Heart left ventricle (tissue), 13 donors: ENCODE data around the gene TRMT44.

ENCODE experiments used
- CTCF ChIP-seq, 12 donors: fragments of 200-600 bp; sonication (generic) in 4 of 12; IDR thresholded peaks; one replicate each; pipeline versions ENCODE4 v1.5.0 to v1.8.0; 2018 to 2022; ENCODE audit warnings: antibody characterized with exemption in 12 of 12, mild to moderate bottlenecking in 5 of 12
- POLR2A ChIP-seq, 2 donors: fragments of 450-650 bp; IDR thresholded peaks; one replicate each; pipeline ENCODE4 v1.6.1; 2017; ENCODE audit warnings: antibody characterized with exemption in 2 of 2, mild to moderate bottlenecking in 2 of 2, moderate library complexity in 2 of 2
- donor health status: ischemic (EF 13 %, LVEDD 7.1; RV severe dilation, severe dysfunction).
- donor health status: DM: no; HTN: yes; CAD: no.
- donor health status: DM: no; HTN: no; CAD: no.
- donor health status: ischemic (EF 25% LVEDD 6.9; RV normal size, moderate dysfunction).
- donor health status: ischemic (EF 25% LVEDD 5.7; RV mildly dilated, moderate dysfunction).
- donor health status: ischemic (EF 35%, LVEDD 5.7; RV mildly dilated, moderate dysfunction).
- donor health status: nonischemic (EF 11% LVEDD 7.7; RV severe dilation, severe dysfunction).
- donor health status: DM: yes; HTN: yes; CAD: no.
- donor health status: PGD.
- donor health status: ischemic (EF 29% LVEDD 5.4; RV normal size, mild dysfunction).
- donor health status: nonischemic (EF 23%, LVEDD 6.1; RV moderate dilation, normal function).

DNA sequence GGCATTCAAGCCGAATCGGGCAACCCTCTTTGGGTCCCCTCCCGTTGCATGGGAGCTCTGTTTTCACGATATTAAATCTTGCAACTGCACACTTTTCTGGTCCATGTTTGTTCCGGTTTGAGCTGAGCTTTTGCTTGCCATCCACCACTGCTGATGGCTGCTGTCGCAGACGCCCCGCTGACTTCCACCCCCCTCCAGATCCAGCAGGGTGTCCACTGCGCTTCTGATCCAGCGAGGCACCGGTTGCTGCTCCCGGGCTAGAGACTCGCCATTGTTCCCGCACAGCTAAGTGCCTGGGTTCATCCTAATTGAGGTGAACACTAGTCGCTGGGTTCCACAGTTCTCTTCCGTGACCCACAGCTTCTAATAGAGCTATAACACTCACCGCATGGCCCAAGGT lies 13.3 kb upstream of the TRMT44 start:
- TF ChIP-seq CTCF (IDR thresholded peaks at IDR 0.05) = no peak
- no peak for TF ChIP-seq POLR2A (IDR thresholded peaks at IDR 0.05)
